ENCODE data around the gene SNN. TPM values are rescaled to one million over a fixed set of nuclear protein-coding genes. Genes with fewer than 3 reads are reported as not detected.

Gene SNN
- total RNA-seq, result 6.6 and 8.8 TPM in 2 replicates

DNA sequence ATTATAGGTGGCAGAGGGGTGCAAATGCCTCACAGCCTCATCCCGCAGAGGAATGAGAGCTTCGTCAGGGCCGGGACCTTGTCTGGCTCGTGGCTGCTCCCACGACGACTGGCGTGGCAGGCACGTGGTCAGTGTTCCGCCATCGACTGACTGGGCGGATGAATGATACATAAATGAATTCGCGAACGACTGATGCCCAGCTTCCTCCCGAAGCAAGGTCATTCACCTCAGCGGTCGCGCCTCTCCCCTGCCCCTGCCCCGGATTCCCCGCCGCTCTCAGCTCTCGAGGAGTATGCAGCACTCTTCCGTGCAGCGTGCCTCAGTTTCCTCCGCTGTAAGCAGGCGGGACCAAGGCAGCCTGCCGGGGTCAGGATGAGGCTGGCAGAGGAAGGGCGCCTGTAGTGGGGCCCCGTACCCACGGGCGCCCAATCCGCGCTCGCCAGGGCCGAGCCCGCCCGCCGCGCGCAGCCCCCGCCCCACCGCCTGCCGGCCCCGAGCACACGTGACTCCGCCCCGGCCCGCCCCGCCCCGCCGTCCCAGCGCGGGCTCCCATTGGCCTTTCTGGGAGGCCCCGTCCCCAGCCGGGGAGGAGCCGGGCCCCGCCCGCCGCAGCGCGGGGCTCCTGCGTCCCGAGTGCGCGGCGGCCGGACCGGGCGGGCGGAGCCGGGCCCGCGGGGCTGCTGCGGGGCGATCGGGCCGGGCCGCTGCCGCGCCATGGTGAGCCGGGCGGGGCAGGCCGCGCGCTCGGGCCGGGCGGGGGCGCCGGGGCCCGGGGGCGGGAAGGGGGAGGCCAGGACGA is at the start of gene SNN:
Gene SNN (plus strand): TSS at position 632 of the 799 bp plus-strand sequence. CDS start 7,605 bp downstream, outside the sequence.

Other genes starting within 250 kb of the SNN start
- 25.2 and 41.8 TPM in 2 replicates for gene LITAF, start 81.5 kb upstream of the SNN start, total RNA-seq
- 28.7 and 37.3 TPM in 2 replicates for gene TXNDC11, start 74.4 kb downstream of the SNN start, total RNA-seq
- 29.3 and 32.3 TPM in 2 replicates for gene ZC3H7A, start 128.8 kb downstream of the SNN start, total RNA-seq
- 107 and 167 TPM in 2 replicates for gene RSL1D1, start 183.1 kb downstream of the SNN start, total RNA-seq
- gene GSPT1, start 247.5 kb downstream of the SNN start, total RNA-seq, result 47.7 and 54.8 TPM in 2 replicates

Measured in pericardium fibroblast (primary cell).